Cerebellar nuclear complex (tissue), 1 donor: Measurements from ENCODE around the gene PPM1F.
"Not testable (repeated sequence)": the region's sequence is repeated elsewhere in the genome, so short reads cannot be mapped to it uniquely, and the experiment has no call there.

Source experiments
- DNase-seq, 2 experiments: peaks; one replicate each; lab custom pipeline; 2025; lab: John Stamatoyannopoulos, UW

Gene PPM1F

GRCh38 chr22:21940521-21940920, 12.1 kb downstream of the PPM1F start:
- no peak for DNase-seq

GRCh38 chr22:21939935-21940334, 12.7 kb downstream of the PPM1F start:
- DNase-seq: not testable (repeated sequence)

- no peak for DNase-seq
Measured at GRCh38 chr22:21939461-21939913, 13.2 kb downstream of the PPM1F start.

GRCh38 chr22:21938906-21939305, 13.7 kb downstream of the PPM1F start:
- no peak for DNase-seq

- DNase-seq: peak in 1 of 2 experiments; percentile 69
Measured at GRCh38 chr22:21938071-21938822, 14.4 kb downstream of the PPM1F start.

GRCh38 chr22:21937821-21938070, 14.9 kb downstream of the PPM1F start:
- no peak for DNase-seq

- DNase-seq: no peak
Measured at GRCh38 chr22:21937041-21937820, 15.4 kb downstream of the PPM1F start.

GRCh38 chr22:21936151-21936775, 16.4 kb downstream of the PPM1F start:
- DNase-seq: no peak

GRCh38 chr22:21933910-21934309, 18.7 kb downstream of the PPM1F start:
- no peak for DNase-seq

- DNase-seq: no peak
Measured at GRCh38 chr22:21933413-21933812, 19.2 kb downstream of the PPM1F start.

- DNase-seq: no peak
Measured at GRCh38 chr22:21932347-21932746, 20.3 kb downstream of the PPM1F start.

GRCh38 chr22:21931056-21931455, 21.6 kb downstream of the PPM1F start:
- DNase-seq: no peak

GRCh38 chr22:21929253-21929652, 23.4 kb downstream of the PPM1F start:
- no peak for DNase-seq

- no peak for DNase-seq
Measured at GRCh38 chr22:21928048-21928447, 24.6 kb downstream of the PPM1F start.

- DNase-seq: no peak
Measured at GRCh38 chr22:21927174-21927823, 25.3 kb downstream of the PPM1F start.

GRCh38 chr22:21926728-21927127, 25.9 kb downstream of the PPM1F start:
- no peak for DNase-seq

GRCh38 chr22:21923163-21923561, 29.5 kb downstream of the PPM1F start:
- no peak for DNase-seq

GRCh38 chr22:21922370-21923162, 30.1 kb downstream of the PPM1F start:
- no peak for DNase-seq

GRCh38 chr22:21921729-21922128, 30.9 kb downstream of the PPM1F start:
- DNase-seq: no peak

GRCh38 chr22:21921184-21921721, 31.4 kb downstream of the PPM1F start:
- no peak for DNase-seq
